ENCODE data around the gene SLAMF9. TPM values are rescaled to one million over a fixed set of nuclear protein-coding genes. Genes with fewer than 3 reads are reported as not detected.

Gene SLAMF9
- total and polyA plus RNA-seq, 2 of the 8 experiments (the other 6 are each of a cell fraction or from before 2014, with no cell fraction given) = not detected

GRCh38 chr1:159936273-159936904 lies 17.6 kb downstream of the SLAMF9 start:
- CTCF ChIA-PET (ENCODE audit: partially characterized antibody) = interaction anchor here (0.6 to 35.5 kb wide), 31 partner anchors 12 to 155 kb away, joined by 3 to 696 read pairs (median 5); partner anchors contain the start of genes DUSP23, FCRL6, IGSF9 and SLAMF8
- no peak for TF ChIP-seq MAFK (IDR thresholded peaks at IDR 0.05; ENCODE audit: low read depth, low read length)
- no peak for TF ChIP-seq SIX5 (IDR thresholded peaks at IDR 0.05; ENCODE audit: low read depth, low read length)
- TF ChIP-seq RXRA (IDR thresholded peaks at IDR 0.05; ENCODE audit: insufficient read depth, low read depth, low read length) = no peak
- peak; percentile 51 for TF ChIP-seq JUND (IDR thresholded peaks at IDR 0.05; ENCODE audit: low read length)
- no peak for TF ChIP-seq BCL11A (IDR thresholded peaks at IDR 0.05; ENCODE audit: low read depth in 2 of 2, low read length in 2 of 2)
- TF ChIP-seq CTBP2 (IDR thresholded peaks at IDR 0.05; ENCODE audit: borderline replicate concordance, insufficient read depth, insufficient read length, low read length) = no peak
- TF ChIP-seq, protein P1, sequence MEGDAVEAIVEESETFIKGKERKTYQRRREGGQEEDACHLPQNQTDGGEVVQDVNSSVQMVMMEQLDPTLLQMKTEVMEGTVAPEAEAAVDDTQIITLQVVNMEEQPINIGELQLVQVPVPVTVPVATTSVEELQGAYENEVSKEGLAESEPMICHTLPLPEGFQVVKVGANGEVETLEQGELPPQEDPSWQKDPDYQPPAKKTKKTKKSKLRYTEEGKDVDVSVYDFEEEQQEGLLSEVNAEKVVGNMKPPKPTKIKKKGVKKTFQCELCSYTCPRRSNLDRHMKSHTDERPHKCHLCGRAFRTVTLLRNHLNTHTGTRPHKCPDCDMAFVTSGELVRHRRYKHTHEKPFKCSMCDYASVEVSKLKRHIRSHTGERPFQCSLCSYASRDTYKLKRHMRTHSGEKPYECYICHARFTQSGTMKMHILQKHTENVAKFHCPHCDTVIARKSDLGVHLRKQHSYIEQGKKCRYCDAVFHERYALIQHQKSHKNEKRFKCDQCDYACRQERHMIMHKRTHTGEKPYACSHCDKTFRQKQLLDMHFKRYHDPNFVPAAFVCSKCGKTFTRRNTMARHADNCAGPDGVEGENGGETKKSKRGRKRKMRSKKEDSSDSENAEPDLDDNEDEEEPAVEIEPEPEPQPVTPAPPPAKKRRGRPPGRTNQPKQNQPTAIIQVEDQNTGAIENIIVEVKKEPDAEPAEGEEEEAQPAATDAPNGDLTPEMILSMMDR (IDR thresholded peaks at IDR 0.05; ENCODE audit: control extremely low read depth in 1 of 3, insufficient read depth in 1 of 3, low read depth in 1 of 3, low read length in 3 of 3) = peak; percentile 97 to 99 (median 99)
- TF ChIP-seq SP1 (IDR thresholded peaks at IDR 0.05; ENCODE audit: low read depth, low read length) = no peak
- TF ChIP-seq SIN3A (conservative IDR thresholded peaks at IDR 0.05 in 1 of 2, IDR thresholded peaks at IDR 0.05 in 1 of 2; ENCODE audit: low read depth in 1 of 2, low read length in 2 of 2) = 0 out of 4 replicates have a peak, but pooled peaks of 1 of the 2 experiments have one; percentile 29

More at GRCh38 chr1:159936273-159936904, 17.6 kb downstream of the SLAMF9 start:
- WGBS, 2 experiments (ENCODE audit: extremely low coverage in 1 of 2, insufficient coverage in 1 of 2, insufficient read length in 1 of 2, insufficient replicate concordance in 2 of 2, low coverage in 1 of 2, low lambda C conversion rate in 2 of 2, missing lambda C conversion rate in 1 of 2) = 54% methylated on average over 16 of the region's 16 CpGs; no CpG with 5 or more reads in 1 of the 2 experiments
- Histone ChIP-seq H3K9ac (replicated peaks in 1 of 4; ENCODE audit: extremely low read depth in 1 of 4, low read depth in 3 of 4, low read length in 3 of 4) (no peak overlapping the region), H4K8ac (ENCODE audit: extremely low read depth, insufficient read depth, low read length) (no peak overlapping the region), H2AK5ac (ENCODE audit: low read depth, low read length) (no peak overlapping the region), H3K4me3 (ENCODE audit: extremely low read depth in 1 of 4, insufficient read depth in 2 of 4, low read depth in 3 of 4, low read length in 4 of 4) (no peak overlapping the region), H3K79me2 (ENCODE audit: control insufficient read depth in 1 of 2, insufficient read depth in 2 of 2, low read length in 2 of 2) (no peaks in the 10 kb centered on the region), H4K5ac (ENCODE audit: insufficient read length, low read depth, low read length) (no peak overlapping the region), H2AFZ (ENCODE audit: low read length) (no peak overlapping the region), H2BK20ac (ENCODE audit: low read length) (0 out of 2 replicates have a peak overlapping the region, but pooled peaks have one; percentile 86), H3K79me1 (ENCODE audit: low read depth, low read length) (no peaks in the 10 kb centered on the region), H3K4ac (replicated peaks; ENCODE audit: insufficient read length, low read depth, low read length) (no peak overlapping the region), H3K9me3 (ENCODE audit: insufficient read depth in 2 of 2, low read depth in 1 of 2, low read length in 1 of 2) (no peaks in the 10 kb centered on the region), H3K18ac (ENCODE audit: extremely low read depth, low read length) (no peak overlapping the region; the same call in 1 of the 2 replicates), H3K23ac (ENCODE audit: insufficient read length) (no peak overlapping the region), H3K56ac (replicated peaks; ENCODE audit: insufficient read length, low read depth, low read length) (no peak overlapping the region), H3K23me2 (ENCODE audit: low read depth, low read length) (no peaks in the 10 kb centered on the region), H3K36me3 (ENCODE audit: control insufficient read depth in 2 of 4, insufficient read depth in 4 of 4, low read length in 3 of 4) (peaks cover 3 to 21% (median 16%) of the 10 kb centered on the region in 4 experiments; a peak in 6 of 8 replicates), H3K27me3 (replicated peaks in 1 of 4; ENCODE audit: control insufficient read depth in 3 of 4, extremely low read depth in 1 of 4, insufficient read depth in 3 of 4, low read length in 3 of 4) (no peaks in the 10 kb centered on the region), H2BK12ac (ENCODE audit: low read depth, low read length) (peak overlapping the region; percentile 80; the same call in 1 of the 2 replicates), H2BK5ac (ENCODE audit: low read depth, low read length) (peak overlapping the region; percentile 73; the same call in 1 of the 2 replicates), H4K91ac (replicated peaks; ENCODE audit: insufficient read length, low read length) (no peak overlapping the region), H3K4me2 (ENCODE audit: insufficient read depth in 1 of 2, low read depth in 2 of 2, low read length in 2 of 2) (no peak overlapping the region), H3K14ac (ENCODE audit: insufficient read length) (no peak overlapping the region), H2BK15ac (ENCODE audit: low read length) (no peak overlapping the region; the same call in 1 of the 2 replicates), H3K27ac (ENCODE audit: low read depth, low read length) (no peak overlapping the region), H3K4me1 (replicated peaks in 1 of 4; ENCODE audit: control insufficient read depth in 3 of 4, insufficient read depth in 4 of 4, low read length in 3 of 4) (peaks cover 0 to 12% (median 7%) of the 10 kb centered on the region in 4 experiments; a peak in 6 of 7 replicates), H2BK120ac (replicated peaks; ENCODE audit: low read depth, low read length) (no peak overlapping the region), H4K20me1 (replicated peaks in 1 of 2; ENCODE audit: control insufficient read depth in 1 of 2, insufficient read depth in 2 of 2, low read length in 2 of 2) (no peaks in the 10 kb centered on the region)
- POLR2A ChIA-PET (ENCODE audit: partially characterized antibody) = interaction anchor here (1.0 to 6.0 kb wide), 3 partner anchors 9 to 69 kb away, joined by 3 to 41 read pairs (median 19); partner anchors contain the start of gene IGSF9
- DNase-seq (ENCODE audit: low read depth in 1 of 2, low spot score in 2 of 2) (peak in 1 of 2 experiments; percentile 100), FAIRE-seq (peak; percentile 68)

Measured in H1 (cell line).